ENCODE results near the gene MT1E.

MT1E gene

GRCh38 chr16:56640076-56640475, 14.5 kb downstream of the MT1E start:
- H3K36me3 Mint-ChIP-seq (ENCODE audit: low read depth), result no peaks in the 10 kb centered on the region
- H3K4me3 Mint-ChIP-seq, result no peak overlapping the region
- peaks cover 66% of the 10 kb centered on the region for H3K27me3 Mint-ChIP-seq
- H3K4me1 Mint-ChIP-seq (ENCODE audit: low read depth), result peaks cover 32% of the 10 kb centered on the region
- no peaks in the 10 kb centered on the region for H3K9me3 Mint-ChIP-seq
- no peak overlapping the region for H3K27ac Mint-ChIP-seq

GRCh38 chr16:56641166-56641565, 15.6 kb downstream of the MT1E start:
- no peak overlapping the region for H3K4me3 Mint-ChIP-seq
- H3K4me1 Mint-ChIP-seq (ENCODE audit: low read depth), result peaks cover 26% of the 10 kb centered on the region

GRCh38 chr16:56643080-56643778, 17.6 kb downstream of the MT1E start:
- Mint-ChIP-seq H3K4me3 (peak overlapping the region; percentile 58), H3K36me3 (ENCODE audit: low read depth) (no peaks in the 10 kb centered on the region), H3K9me3 (no peaks in the 10 kb centered on the region), H3K27ac (no peak overlapping the region), H3K27me3 (peaks cover 50% of the 10 kb centered on the region), H3K4me1 (ENCODE audit: low read depth) (peaks cover 19% of the 10 kb centered on the region)

More at GRCh38 chr16:56641166-56641565, 15.6 kb downstream of the MT1E start:
- Mint-ChIP-seq H3K9me3 (no peaks in the 10 kb centered on the region), H3K36me3 (ENCODE audit: low read depth) (no peaks in the 10 kb centered on the region), H3K27ac (no peak overlapping the region), H3K27me3 (peaks cover 61% of the 10 kb centered on the region)

GRCh38 chr16:56643833-56644232, 18.3 kb downstream of the MT1E start:
- Mint-ChIP-seq H3K27ac (no peak overlapping the region), H3K9me3 (no peaks in the 10 kb centered on the region), H3K36me3 (ENCODE audit: low read depth) (no peaks in the 10 kb centered on the region), H3K27me3 (peaks cover 50% of the 10 kb centered on the region), H3K4me3 (peak overlapping the region; percentile 58), H3K4me1 (ENCODE audit: low read depth) (peaks cover 19% of the 10 kb centered on the region)

- Mint-ChIP-seq H3K36me3 (ENCODE audit: low read depth) (no peaks in the 10 kb centered on the region), H3K9me3 (no peaks in the 10 kb centered on the region), H3K27me3 (peaks cover 43% of the 10 kb centered on the region), H3K27ac (no peak overlapping the region), H3K4me3 (no peak overlapping the region), H3K4me1 (ENCODE audit: low read depth) (peaks cover 19% of the 10 kb centered on the region)
These were observed 19.7 kb downstream of the MT1E start for GRCh38 chr16:56645311-56645710.

- peaks cover 38% of the 10 kb centered on the region for H3K27me3 Mint-ChIP-seq
- H3K27ac Mint-ChIP-seq, result no peak overlapping the region
- H3K4me3 Mint-ChIP-seq, result no peak overlapping the region
- H3K9me3 Mint-ChIP-seq, result no peaks in the 10 kb centered on the region
- H3K4me1 Mint-ChIP-seq (ENCODE audit: low read depth), result peaks cover 19% of the 10 kb centered on the region
- no peaks in the 10 kb centered on the region for H3K36me3 Mint-ChIP-seq (ENCODE audit: low read depth)
These were observed 20.3 kb downstream of the MT1E start for GRCh38 chr16:56645838-56646237.

- H3K27me3 Mint-ChIP-seq, result peaks cover 28% of the 10 kb centered on the region
- peaks cover 14% of the 10 kb centered on the region for H3K4me1 Mint-ChIP-seq (ENCODE audit: low read depth)
- H3K9me3 Mint-ChIP-seq, result no peaks in the 10 kb centered on the region
- H3K4me3 Mint-ChIP-seq, result no peak overlapping the region
- H3K27ac Mint-ChIP-seq, result no peak overlapping the region
- H3K36me3 Mint-ChIP-seq (ENCODE audit: low read depth), result no peaks in the 10 kb centered on the region
These were observed 22.3 kb downstream of the MT1E start for GRCh38 chr16:56647641-56648431.

- H3K9me3 Mint-ChIP-seq, result no peaks in the 10 kb centered on the region
- peaks cover under 1% of the 10 kb centered on the region for H3K4me1 Mint-ChIP-seq (ENCODE audit: low read depth)
- no peaks in the 10 kb centered on the region for H3K36me3 Mint-ChIP-seq (ENCODE audit: low read depth)
- no peak overlapping the region for H3K27ac Mint-ChIP-seq
- H3K4me3 Mint-ChIP-seq, result no peak overlapping the region
- peaks cover 31% of the 10 kb centered on the region for H3K27me3 Mint-ChIP-seq
These were observed 23.7 kb downstream of the MT1E start for GRCh38 chr16:56649271-56649670.

GRCh38 chr16:56649820-56650219, 24.2 kb downstream of the MT1E start:
- Mint-ChIP-seq H3K4me3 (no peak overlapping the region), H3K36me3 (ENCODE audit: low read depth) (no peaks in the 10 kb centered on the region), H3K27me3 (peaks cover 31% of the 10 kb centered on the region), H3K9me3 (no peaks in the 10 kb centered on the region), H3K4me1 (ENCODE audit: low read depth) (no peaks in the 10 kb centered on the region), H3K27ac (no peak overlapping the region)

- Mint-ChIP-seq H3K27ac (no peak within 1 kb of the TSS), H3K27me3 (peaks cover 25% of the 10 kb centered on the region), H3K4me3 (no peak within 1 kb of the TSS), H3K4me1 (ENCODE audit: low read depth) (no peaks in the 10 kb centered on the region), H3K36me3 (ENCODE audit: low read depth) (no peaks in the 10 kb centered on the region), H3K9me3 (no peaks in the 10 kb centered on the region)
These were observed 26.0 kb downstream of the MT1E start, which contains the start of gene MT1B for GRCh38 chr16:56651586-56651985. MT1B (plus strand) TSS chr16:56651886; CDS start chr16:56651954, 68 bp downstream.

- H3K27me3 Mint-ChIP-seq, result peaks cover 19% of the 10 kb centered on the region
- no peak overlapping the region for H3K4me3 Mint-ChIP-seq
- no peaks in the 10 kb centered on the region for H3K36me3 Mint-ChIP-seq (ENCODE audit: low read depth)
- H3K9me3 Mint-ChIP-seq, result no peaks in the 10 kb centered on the region
- no peak overlapping the region for H3K27ac Mint-ChIP-seq
- peaks cover 4% of the 10 kb centered on the region for H3K4me1 Mint-ChIP-seq (ENCODE audit: low read depth)
These were observed 27.0 kb downstream of the MT1E start for GRCh38 chr16:56652600-56652999.

GRCh38 chr16:56653218-56653617, 27.6 kb downstream of the MT1E start:
- H3K27ac Mint-ChIP-seq, result no peak overlapping the region
- H3K4me3 Mint-ChIP-seq, result no peak overlapping the region
- no peaks in the 10 kb centered on the region for H3K9me3 Mint-ChIP-seq

GRCh38 chr16:56657555-56658326, 32.2 kb downstream of the MT1E start, which contains the start of gene MT1F:
MT1F (plus strand) TSS chr16:56657959; CDS start chr16:56658059, 100 bp downstream.
- H3K4me3 Mint-ChIP-seq, result peak within 1 kb of the TSS; percentile 91
- peaks cover 3% of the 10 kb centered on the region for H3K27me3 Mint-ChIP-seq

More at GRCh38 chr16:56653218-56653617, 27.6 kb downstream of the MT1E start:
- Mint-ChIP-seq H3K27me3 (peaks cover 19% of the 10 kb centered on the region), H3K4me1 (ENCODE audit: low read depth) (peaks cover 8% of the 10 kb centered on the region), H3K36me3 (ENCODE audit: low read depth) (no peaks in the 10 kb centered on the region)

GRCh38 chr16:56658327-56658875, 32.8 kb downstream of the MT1E start:
- no peak overlapping the region for H3K27ac Mint-ChIP-seq
- H3K9me3 Mint-ChIP-seq, result no peaks in the 10 kb centered on the region
- no peaks in the 10 kb centered on the region for H3K36me3 Mint-ChIP-seq (ENCODE audit: low read depth)
- H3K27me3 Mint-ChIP-seq, result no peaks in the 10 kb centered on the region
- peaks cover 22% of the 10 kb centered on the region for H3K4me1 Mint-ChIP-seq (ENCODE audit: low read depth)
- peak overlapping the region; percentile 91 for H3K4me3 Mint-ChIP-seq

More at GRCh38 chr16:56657555-56658326, 32.2 kb downstream of the MT1E start, which contains the start of gene MT1F:
- Mint-ChIP-seq H3K36me3 (ENCODE audit: low read depth) (no peaks in the 10 kb centered on the region), H3K4me1 (ENCODE audit: low read depth) (peaks cover 20% of the 10 kb centered on the region), H3K9me3 (no peaks in the 10 kb centered on the region), H3K27ac (peak within 1 kb of the TSS; percentile 70)

Measured in stimulated activated naive CD8-positive, alpha-beta T cell treated with anti-CD3 and anti-CD28 coated beads, Interleukin-15, Interleukin-2, amounts not matched to agents 100 ng/mL and 50 ng/mL, for 24 hours (primary cell).